HepG2 (cell line): ENCODE results near the gene GJA9. TPM values are rescaled to one million over a fixed set of nuclear protein-coding genes. Genes with fewer than 3 reads are reported as not detected.

Experiments used
- BRD4 ChIP-seq: sonication (generic); formaldehyde crosslinking; IDR thresholded peaks from 2 replicates; pipeline ENCODE4 v1.4.0; 2020; ENCODE audit warnings: missing genetic modification reagents
- DPF2 ChIP-seq: sonication (generic); formaldehyde crosslinking; IDR thresholded peaks from 2 replicates; pipeline ENCODE4 v1.4.0; 2020; ENCODE audit warnings: mild to moderate bottlenecking, low read depth, missing genetic modification reagents, borderline replicate concordance
- MAFG ChIP-seq: sonication (generic); formaldehyde crosslinking; IDR thresholded peaks from 2 replicates; pipeline ENCODE4 v1.5.1; 2020; ENCODE audit warnings: mild to moderate bottlenecking, missing genetic modification reagents
- MTF2 ChIP-seq: sonication (generic); formaldehyde crosslinking; IDR thresholded peaks from 2 replicates; pipeline ENCODE4 v1.5.0; 2020; ENCODE audit warnings: missing genetic modification reagents, borderline replicate concordance
- NR2F1 ChIP-seq, 2 experiments: fragments of 450-650 bp in 1 of 2; formaldehyde crosslinking in 1 of 2; IDR thresholded peaks; 2 replicates each; pipeline versions ENCODE4 v1.5.0 to v1.6.1; 2016 to 2020; ENCODE audit warnings: mild to moderate bottlenecking in 1 of 2, missing compliant biosample characterization in 1 of 2, missing genetic modification reagents in 1 of 2, moderate library complexity in 1 of 2
- SALL1 ChIP-seq: sonication (generic); formaldehyde crosslinking; IDR thresholded peaks from 2 replicates; pipeline ENCODE4 v1.8.0; 2022; ENCODE audit warnings: mild to moderate bottlenecking, missing genetic modification reagents
- SOX5 ChIP-seq: IDR thresholded peaks from 2 replicates; pipeline ENCODE4 v1.6.1; 2016; ENCODE audit warnings: borderline replicate concordance
- TAF1 ChIP-seq: sonication (generic); formaldehyde crosslinking; IDR thresholded peaks from 2 replicates; pipeline ENCODE4 v1.4.0; 2020; ENCODE audit warnings: missing genetic modification reagents
- TEAD2 ChIP-seq: sonication (generic); formaldehyde crosslinking; IDR thresholded peaks from 2 replicates; pipeline ENCODE4 v1.9.0; 2021; ENCODE audit warnings: missing genetic modification reagents
- TOPORS ChIP-seq: sonication (generic); formaldehyde crosslinking; IDR thresholded peaks from 2 replicates; pipeline ENCODE4 v1.8.0; 2023; ENCODE audit warnings: mild to moderate bottlenecking, missing genetic modification reagents
- U2AF1 ChIP-seq: fragments of 200-400 bp; formaldehyde crosslinking; optimal IDR thresholded peaks from 2 replicates; pipeline ENCODE3; 2017; ENCODE audit warnings: mild to moderate bottlenecking, low read depth, low read length
- ZC3H4 ChIP-seq: sonication (generic); formaldehyde crosslinking; IDR thresholded peaks from 2 replicates; pipeline ENCODE4 v1.4.0; 2020; ENCODE audit warnings: missing genetic modification reagents, borderline replicate concordance
- ZNF101 ChIP-seq: sonication (generic); formaldehyde crosslinking; IDR thresholded peaks from 2 replicates; pipeline ENCODE4 v1.4.0; 2020; ENCODE audit warnings: mild to moderate bottlenecking, low read depth, missing genetic modification reagents, borderline replicate concordance
- ZNF775 ChIP-seq: sonication (generic); formaldehyde crosslinking; IDR thresholded peaks from 2 replicates; pipeline ENCODE4 v1.4.0; 2020; ENCODE audit warnings: missing genetic modification reagents, mild to moderate bottlenecking, moderate library complexity, borderline replicate concordance
- ZNF780A ChIP-seq: sonication (generic); formaldehyde crosslinking; IDR thresholded peaks from 2 replicates; pipeline ENCODE4 v1.8.0; 2022; ENCODE audit warnings: mild to moderate bottlenecking, missing genetic modification reagents, moderate library complexity
- ZSCAN12 ChIP-seq: sonication (generic); formaldehyde crosslinking; IDR thresholded peaks from 2 replicates; pipeline ENCODE4 v1.9.0; 2021; ENCODE audit warnings: mild to moderate bottlenecking, missing genetic modification reagents
- ZSCAN20 ChIP-seq: sonication (generic); formaldehyde crosslinking; IDR thresholded peaks from 2 replicates; pipeline ENCODE4 v1.4.0; 2020; ENCODE audit warnings: missing genetic modification reagents, mild to moderate bottlenecking, borderline replicate concordance
- polyA plus RNA-seq, 8 experiments: library from polyadenylated mRNA; depleted of rRNA in 3 of 8; stranded (reverse) in 7 of 8; unstranded in 1 of 8; fragments of >200 nt; fragmentation: Illumina TruSeq in 4 of 8; extraction: Trizol in 4 of 8; gene quantifications; 2 replicates each; pipeline versions ENCODE4 v1.2.1 to v1.2.3, GENCODE V29; 2011 to 2016; ENCODE audit warnings: low read depth in 4 of 8, missing spikeins in 1 of 8, mixed read lengths in 1 of 8; ENCODE audit not compliant: insufficient read depth in 1 of 8
- total RNA-seq, 5 experiments: library from RNA; depleted of rRNA; stranded (reverse); fragments of >200 nt; fragmentation: Illumina TruSeq; extraction: Trizol; gene quantifications; 2 replicates each; pipeline ENCODE4 v1.2.3, GENCODE V29; 2016; ENCODE audit warnings: low read depth in 1 of 5
- TF ChIP-seq, protein P1 (sequence below): sonication (generic); formaldehyde crosslinking; IDR thresholded peaks from 2 replicates; pipeline ENCODE4 v1.8.1; 2023; ENCODE audit warnings: mild to moderate bottlenecking, inconsistent platforms, moderate library complexity, missing genetic modification reagents, borderline replicate concordance
- TF ChIP-seq, protein P2 (sequence below): sonication (generic); formaldehyde crosslinking; IDR thresholded peaks from 2 replicates; pipeline ENCODE4 v1.5.0; 2020; ENCODE audit warnings: missing genetic modification reagents
- TF ChIP-seq, protein P3 (sequence below): sonication (generic); formaldehyde crosslinking; IDR thresholded peaks from 2 replicates; pipeline ENCODE4 v1.4.0; 2020; ENCODE audit warnings: missing genetic modification reagents
- TF ChIP-seq, protein P4 (sequence below): sonication (generic); formaldehyde crosslinking; IDR thresholded peaks from 2 replicates; pipeline ENCODE4 v1.4.0; 2020; ENCODE audit warnings: missing genetic modification reagents

The GJA9 gene
- total and polyA plus RNA-seq, 2 of the 13 experiments (the other 11 are each of a cell fraction or from before 2014, with no cell fraction given) = 0.08 to 0.13 TPM

DNA sequence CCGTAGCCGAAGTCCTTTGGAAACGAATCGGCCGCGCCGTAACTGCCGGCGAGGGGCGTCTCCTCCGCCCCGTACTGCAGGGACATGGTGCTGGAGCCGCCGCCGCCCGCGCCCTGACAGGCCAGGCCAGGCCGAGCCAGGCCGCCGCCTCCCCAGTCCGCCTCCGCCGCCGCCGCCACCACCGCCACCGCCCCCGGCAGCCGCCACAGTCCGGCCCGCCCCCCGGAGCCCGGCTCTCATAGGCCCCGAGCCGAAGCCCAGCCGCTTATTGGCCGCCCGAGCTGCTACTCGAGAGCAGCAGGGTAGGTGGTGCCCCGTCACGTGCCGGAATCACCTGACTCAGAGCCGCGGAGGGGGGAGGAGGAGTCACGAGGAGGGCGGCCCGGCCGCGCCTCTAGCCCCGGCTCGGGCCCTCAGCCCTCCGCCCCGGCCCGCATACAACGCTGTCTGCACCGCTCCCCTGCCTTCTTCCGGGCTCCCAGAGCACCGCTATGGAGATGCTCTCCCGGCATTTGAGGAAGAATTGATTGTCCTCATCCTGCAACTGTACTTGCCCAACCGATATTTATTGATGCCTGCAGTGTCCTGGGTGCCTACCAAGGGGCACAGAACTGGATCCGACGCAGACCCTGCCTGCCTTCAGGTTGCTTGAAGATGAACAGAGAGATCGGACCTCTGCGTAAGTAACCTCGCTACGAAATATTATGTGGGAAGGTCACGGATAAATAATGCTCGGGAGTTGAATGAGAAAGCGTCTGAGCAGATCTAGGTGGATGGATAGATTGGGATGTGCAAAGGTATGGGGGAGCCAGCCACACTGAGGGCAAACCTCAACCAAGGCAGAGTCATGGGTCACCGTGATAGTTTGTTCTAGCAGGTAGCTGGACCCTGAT is 21.6 kb downstream of the GJA9 start, which contains the start of gene RRAGC (continued):
- TF ChIP-seq, protein P1, sequence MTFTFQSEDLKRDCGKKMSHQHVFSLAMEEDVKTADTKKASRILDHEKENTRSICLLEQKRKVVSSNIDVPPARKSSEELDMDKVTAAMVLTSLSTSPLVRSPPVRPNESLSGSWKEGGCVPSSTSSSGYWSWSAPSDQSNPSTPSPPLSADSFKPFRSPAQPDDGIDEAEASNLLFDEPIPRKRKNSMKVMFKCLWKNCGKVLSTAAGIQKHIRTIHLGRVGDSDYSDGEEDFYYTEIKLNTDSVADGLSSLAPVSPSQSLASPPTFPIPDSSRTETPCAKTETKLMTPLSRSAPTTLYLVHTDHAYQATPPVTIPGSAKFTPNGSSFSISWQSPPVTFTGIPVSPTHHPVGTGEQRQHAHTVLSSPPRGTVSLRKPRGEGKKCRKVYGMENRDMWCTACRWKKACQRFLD = 0 out of 2 replicates have a peak, but pooled peaks have one; percentile 37
- TF ChIP-seq, protein P2, sequence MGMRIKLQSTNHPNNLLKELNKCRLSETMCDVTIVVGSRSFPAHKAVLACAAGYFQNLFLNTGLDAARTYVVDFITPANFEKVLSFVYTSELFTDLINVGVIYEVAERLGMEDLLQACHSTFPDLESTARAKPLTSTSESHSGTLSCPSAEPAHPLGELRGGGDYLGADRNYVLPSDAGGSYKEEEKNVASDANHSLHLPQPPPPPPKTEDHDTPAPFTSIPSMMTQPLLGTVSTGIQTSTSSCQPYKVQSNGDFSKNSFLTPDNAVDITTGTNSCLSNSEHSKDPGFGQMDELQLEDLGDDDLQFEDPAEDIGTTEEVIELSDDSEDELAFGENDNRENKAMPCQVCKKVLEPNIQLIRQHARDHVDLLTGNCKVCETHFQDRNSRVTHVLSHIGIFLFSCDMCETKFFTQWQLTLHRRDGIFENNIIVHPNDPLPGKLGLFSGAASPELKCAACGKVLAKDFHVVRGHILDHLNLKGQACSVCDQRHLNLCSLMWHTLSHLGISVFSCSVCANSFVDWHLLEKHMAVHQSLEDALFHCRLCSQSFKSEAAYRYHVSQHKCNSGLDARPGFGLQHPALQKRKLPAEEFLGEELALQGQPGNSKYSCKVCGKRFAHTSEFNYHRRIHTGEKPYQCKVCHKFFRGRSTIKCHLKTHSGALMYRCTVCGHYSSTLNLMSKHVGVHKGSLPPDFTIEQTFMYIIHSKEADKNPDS (CRISPR knock-in tag) = no peak
- TF ChIP-seq MTF2 (CRISPR knock-in tag) (no peak), SOX5 (CRISPR knock-in tag) (no peak), TEAD2 (no peak), ZSCAN12 (CRISPR knock-in tag) (no peak), ZNF780A (no peak), BRD4 (peak; percentile 20; the same call in 1 of the 2 replicates), SALL1 (CRISPR knock-in tag) (no peak; the same call in none of the 2 replicates), U2AF1 (no peak), ZC3H4 (CRISPR knock-in tag) (no peak), ZNF101 (CRISPR knock-in tag) (no peak), NR2F1 (CRISPR knock-in tag; IDR thresholded peaks at IDR 0.05) (no peak), DPF2 (no peak), ZNF775 (CRISPR knock-in tag) (no peak), ZSCAN20 (CRISPR knock-in tag) (peak; percentile 87; the same call in 1 of the 2 replicates), MAFG (CRISPR knock-in tag) (no peak), TOPORS (CRISPR knock-in tag) (no peak), TAF1 (peak; percentile 58; the same call in 1 of the 2 replicates)
- TF ChIP-seq, protein P3, sequence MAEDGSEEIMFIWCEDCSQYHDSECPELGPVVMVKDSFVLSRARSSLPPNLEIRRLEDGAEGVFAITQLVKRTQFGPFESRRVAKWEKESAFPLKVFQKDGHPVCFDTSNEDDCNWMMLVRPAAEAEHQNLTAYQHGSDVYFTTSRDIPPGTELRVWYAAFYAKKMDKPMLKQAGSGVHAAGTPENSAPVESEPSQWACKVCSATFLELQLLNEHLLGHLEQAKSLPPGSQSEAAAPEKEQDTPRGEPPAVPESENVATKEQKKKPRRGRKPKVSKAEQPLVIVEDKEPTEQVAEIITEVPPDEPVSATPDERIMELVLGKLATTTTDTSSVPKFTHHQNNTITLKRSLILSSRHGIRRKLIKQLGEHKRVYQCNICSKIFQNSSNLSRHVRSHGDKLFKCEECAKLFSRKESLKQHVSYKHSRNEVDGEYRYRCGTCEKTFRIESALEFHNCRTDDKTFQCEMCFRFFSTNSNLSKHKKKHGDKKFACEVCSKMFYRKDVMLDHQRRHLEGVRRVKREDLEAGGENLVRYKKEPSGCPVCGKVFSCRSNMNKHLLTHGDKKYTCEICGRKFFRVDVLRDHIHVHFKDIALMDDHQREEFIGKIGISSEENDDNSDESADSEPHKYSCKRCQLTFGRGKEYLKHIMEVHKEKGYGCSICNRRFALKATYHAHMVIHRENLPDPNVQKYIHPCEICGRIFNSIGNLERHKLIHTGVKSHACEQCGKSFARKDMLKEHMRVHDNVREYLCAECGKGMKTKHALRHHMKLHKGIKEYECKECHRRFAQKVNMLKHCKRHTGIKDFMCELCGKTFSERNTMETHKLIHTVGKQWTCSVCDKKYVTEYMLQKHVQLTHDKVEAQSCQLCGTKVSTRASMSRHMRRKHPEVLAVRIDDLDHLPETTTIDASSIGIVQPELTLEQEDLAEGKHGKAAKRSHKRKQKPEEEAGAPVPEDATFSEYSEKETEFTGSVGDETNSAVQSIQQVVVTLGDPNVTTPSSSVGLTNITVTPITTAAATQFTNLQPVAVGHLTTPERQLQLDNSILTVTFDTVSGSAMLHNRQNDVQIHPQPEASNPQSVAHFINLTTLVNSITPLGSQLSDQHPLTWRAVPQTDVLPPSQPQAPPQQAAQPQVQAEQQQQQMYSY = no peak
- TF ChIP-seq, protein P4, sequence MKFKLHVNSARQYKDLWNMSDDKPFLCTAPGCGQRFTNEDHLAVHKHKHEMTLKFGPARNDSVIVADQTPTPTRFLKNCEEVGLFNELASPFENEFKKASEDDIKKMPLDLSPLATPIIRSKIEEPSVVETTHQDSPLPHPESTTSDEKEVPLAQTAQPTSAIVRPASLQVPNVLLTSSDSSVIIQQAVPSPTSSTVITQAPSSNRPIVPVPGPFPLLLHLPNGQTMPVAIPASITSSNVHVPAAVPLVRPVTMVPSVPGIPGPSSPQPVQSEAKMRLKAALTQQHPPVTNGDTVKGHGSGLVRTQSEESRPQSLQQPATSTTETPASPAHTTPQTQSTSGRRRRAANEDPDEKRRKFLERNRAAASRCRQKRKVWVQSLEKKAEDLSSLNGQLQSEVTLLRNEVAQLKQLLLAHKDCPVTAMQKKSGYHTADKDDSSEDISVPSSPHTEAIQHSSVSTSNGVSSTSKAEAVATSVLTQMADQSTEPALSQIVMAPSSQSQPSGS (CRISPR knock-in tag) = no peak
